Activated naive CD4-positive, alpha-beta T cell (primary cell): ENCODE data around the gene TMEM129.

Source experiments
- DNase-seq, 4 experiments: peaks; one replicate each; lab custom pipeline; 2025; lab: John Stamatoyannopoulos, UW

Gene TMEM129

DNA sequence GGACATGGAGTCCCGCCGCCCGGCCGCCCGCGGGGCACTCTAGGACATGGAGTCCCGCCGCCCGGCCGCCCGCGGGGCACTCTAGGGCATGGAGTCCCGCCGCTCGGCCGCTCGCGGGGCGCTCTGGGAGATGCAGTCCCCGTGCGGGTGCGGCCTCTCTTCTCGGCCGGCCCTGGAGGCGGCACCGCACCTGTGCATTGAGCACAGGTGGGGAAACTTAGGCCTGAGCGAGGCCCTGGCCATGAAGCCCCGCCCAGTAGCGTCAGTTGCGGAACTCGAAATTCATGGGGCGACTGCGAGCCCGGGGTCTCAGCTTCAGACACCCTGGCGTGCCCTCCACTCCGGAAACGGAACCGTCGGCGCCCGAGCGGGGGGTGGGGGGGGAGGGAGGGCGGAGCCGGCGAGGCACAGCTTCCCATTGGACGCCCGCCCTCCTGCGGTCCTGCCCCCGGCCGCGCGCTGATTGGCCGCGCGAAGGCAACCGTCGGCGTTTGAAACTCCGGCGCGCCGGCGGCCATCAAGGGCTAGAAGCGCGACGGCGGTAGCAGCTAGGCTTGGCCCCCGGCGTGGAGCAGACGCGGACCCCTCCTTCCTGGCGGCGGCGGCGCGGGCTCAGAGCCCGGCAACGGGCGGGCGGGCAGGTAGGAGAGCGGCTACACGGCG lies at the start of gene TMEM129, which contains the start of gene TACC3:
Gene TMEM129 (minus strand): TSS at position 321 of the 663 bp plus-strand sequence. CDS start 486 bp downstream, outside the sequence.
Gene TACC3 (plus strand): TSS at position 519 of the 663 bp plus-strand sequence. CDS start 1,901 bp downstream, outside the sequence.
- peak; percentile 91 to 98 (median 94) for DNase-seq

- DNase-seq: no peak
Observed at GRCh38 chr4:1770791-1771231, 49.7 kb upstream of the TMEM129 start.

GRCh38 chr4:1770245-1770644 lies 49.1 kb upstream of the TMEM129 start:
- no peak for DNase-seq

DNA sequence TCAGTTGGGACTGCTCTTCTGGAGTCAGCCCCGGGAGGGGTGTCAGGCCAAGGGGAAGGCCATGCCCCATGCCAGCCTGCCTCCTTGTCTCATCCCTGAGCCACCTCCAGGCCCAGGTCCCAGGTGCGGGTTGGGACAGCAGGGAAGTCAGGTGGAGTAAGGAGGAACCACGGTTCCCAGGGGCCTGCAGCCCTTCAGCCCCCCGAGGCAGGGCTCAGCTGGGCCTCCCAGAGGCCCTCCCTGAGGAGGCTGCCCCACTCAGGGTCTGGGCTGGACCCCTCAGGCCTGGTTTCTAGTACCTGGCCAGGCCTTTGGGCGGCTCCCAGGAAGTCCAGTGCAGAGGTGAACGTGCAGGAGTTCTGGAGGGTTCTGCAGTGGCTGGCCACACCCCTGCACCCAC lies 48.6 kb upstream of the TMEM129 start:
- no peak for DNase-seq

- no peak for DNase-seq
Observed at GRCh38 chr4:1768367-1769034, 47.4 kb upstream of the TMEM129 start.

DNA sequence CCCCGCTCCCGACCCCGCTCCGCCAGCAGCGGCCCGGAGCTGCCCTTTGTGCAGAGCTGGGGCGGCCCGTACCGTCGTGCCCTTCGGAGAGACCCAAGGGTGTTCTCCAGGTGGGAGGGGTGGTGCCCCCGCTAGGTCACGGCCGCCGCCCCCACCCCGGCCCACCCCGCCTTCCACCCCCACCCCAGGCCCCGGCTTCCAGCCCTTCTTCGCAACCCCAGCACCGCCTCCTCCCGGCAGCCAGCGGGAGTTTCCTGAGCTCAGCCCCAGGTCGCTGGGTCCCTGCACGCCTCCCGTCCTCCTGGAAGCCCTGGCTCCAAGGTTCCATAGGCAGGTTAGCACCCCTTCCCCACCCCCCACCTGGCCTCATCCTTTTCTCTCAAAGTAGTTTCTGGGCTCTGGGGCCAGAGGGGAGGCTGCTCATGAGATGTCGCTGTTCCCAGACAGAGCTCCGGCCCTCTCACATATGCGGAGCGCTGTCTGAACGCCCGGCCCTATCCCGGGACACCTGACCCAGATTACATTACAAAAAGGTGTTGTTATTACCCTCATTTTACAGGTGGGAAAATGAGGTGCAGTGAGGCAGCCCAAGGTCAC lies 46.7 kb upstream of the TMEM129 start:
- DNase-seq: peak in 1 of 4 experiments; percentile 12

DNA sequence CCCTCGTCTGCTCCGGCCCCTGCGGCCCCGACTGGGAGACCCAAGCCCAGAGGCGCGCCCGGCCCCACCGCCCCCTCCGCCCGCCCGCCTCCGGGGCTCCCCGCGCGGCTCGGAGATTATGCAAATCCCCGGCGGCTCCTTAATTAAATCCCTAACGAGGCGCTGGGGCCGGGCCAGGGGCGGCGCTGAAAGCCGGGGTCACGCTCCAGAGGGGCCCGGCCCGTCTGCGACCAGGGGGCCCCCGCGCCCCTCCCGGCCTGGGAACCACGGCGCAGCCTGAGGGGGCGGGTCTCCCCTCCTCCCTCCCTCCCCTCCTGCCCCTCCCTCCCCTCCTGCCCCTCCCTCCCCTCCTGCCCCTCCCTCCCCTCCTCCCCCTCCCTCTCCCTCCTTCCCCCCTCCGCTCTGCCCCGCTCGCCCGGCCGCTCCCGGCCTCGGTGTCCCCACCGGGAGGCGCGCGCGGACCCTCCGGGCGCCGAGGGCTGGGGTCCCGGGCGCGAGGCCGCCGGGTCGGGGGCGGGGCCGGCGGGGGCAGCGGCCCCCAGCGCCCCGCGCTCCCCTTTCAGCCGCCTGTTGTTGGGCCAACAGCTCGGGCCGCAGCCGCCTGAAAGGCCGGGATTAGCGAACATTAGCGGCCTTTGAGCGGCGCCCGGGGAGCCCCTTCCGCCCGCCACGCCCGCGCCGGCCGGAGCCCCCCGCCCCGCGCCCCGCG lies 46.1 kb upstream of the TMEM129 start:
- no peak for DNase-seq

GRCh38 chr4:1766106-1767060 lies 45.3 kb upstream of the TMEM129 start:
- DNase-seq: no peak

- no peak for DNase-seq
Observed at GRCh38 chr4:1765409-1766072, 44.4 kb upstream of the TMEM129 start.

- DNase-seq: no peak
Observed at GRCh38 chr4:1764670-1765069, 43.5 kb upstream of the TMEM129 start.

- no peak for DNase-seq
Observed at GRCh38 chr4:1763550-1764080, 42.5 kb upstream of the TMEM129 start.

DNA sequence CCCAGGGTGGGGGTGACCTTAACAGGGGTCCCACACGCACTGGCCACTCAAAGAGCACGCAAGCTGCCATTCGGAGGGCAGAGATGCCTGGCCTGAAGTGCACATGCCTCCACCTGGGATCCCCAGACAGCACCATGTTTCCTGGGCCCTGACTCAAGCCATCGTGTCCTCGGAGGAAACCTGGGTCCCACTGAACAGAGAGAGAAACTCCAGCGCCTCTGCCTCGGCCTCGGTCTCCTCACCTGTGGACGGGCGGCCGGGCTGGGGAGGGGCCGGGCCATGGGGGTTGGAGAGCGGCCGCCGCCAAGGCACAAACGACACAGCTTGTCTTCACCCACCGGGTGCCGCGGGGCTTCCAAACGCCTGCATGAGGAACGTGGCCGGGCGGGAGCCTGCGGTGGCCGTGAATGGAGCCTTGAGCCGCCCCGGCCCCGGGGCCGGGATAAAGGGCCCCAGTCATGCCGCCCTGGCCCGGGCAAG lies 42.0 kb upstream of the TMEM129 start:
- DNase-seq: no peak

GRCh38 chr4:1762264-1763010 lies 41.3 kb upstream of the TMEM129 start:
- DNase-seq: no peak

DNA sequence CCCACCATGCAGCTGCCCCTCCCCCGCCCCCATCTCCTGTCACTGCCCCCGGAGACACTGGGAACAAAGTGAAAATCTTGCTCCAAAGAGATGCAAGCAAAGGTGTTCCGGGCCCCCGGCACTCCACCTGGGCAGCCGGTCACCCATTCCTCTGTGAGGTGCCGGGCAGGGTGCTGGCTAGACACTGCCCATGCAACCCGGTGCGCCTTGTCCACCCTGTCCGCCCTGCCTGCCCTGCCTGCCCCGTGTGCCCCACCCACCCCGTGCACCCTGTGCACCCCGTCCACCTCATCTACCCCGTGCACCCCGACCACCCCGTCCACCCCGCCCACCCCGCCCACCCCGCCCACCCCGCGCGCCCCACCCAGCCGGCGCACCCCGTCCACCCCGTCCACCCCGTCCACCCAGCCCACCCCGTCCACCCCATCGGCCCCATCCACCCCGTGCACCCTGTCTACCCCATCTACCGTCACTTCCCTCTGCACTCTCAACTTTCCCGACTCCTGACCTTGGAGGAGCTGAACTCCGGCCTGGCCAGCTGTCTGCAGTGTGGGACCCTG lies 40.1 kb upstream of the TMEM129 start:
- DNase-seq: no peak

DNA sequence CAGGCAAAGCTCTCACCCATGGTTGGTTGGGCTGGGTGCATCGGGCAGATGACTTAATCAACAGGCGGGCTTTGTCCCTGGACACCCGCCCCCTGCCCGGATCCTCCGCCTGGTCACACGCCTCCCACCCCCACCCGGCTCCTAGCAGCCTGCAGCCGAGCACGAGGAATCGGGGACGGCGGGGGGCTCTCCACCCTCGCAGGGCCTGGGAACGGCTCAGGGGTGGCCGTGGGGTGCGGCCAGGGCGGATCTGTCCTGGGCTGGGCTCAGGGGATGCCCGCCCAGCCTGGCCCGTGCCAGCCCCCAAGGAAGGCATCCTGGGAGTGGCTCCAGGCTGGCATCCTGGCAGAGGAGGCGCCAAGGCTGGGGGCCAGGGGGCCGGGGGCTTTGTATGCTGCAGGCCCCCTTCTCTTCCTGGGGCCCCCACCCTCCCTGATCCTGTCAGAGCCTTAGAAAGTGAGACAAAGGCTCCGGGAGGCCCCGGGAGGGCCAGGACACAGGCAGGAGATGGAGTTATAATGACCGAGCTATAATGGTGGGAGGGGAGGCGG lies 39.5 kb upstream of the TMEM129 start:
- DNase-seq: no peak

DNA sequence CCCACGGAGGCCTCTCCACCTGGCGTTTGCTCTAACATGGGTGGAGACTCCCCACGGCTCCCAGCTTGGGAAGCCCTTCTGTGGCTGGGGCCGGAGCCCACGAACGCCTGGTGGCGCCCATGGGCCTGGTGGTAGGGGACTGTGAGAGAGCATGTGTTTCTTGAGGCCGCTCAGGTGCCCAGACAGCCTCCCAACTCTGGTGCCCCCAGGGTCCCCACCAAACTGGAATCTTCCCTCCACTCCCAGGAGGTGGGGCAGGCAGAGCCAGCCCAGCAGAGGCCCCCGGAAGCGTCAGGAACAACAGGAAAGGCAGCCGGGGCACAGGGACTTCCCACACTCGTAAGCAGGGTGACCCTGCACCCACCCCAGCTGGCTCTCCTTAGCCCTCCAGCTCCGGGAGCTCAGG lies 38.7 kb upstream of the TMEM129 start:
- no peak for DNase-seq

GRCh38 chr4:1759170-1759817 lies 38.2 kb upstream of the TMEM129 start:
- DNase-seq: no peak
